Chondrocyte (in vitro differentiated cells): Measurements from ENCODE around the gene LHX5. TPM values are rescaled to one million over a fixed set of nuclear protein-coding genes. Genes with fewer than 3 reads are reported as not detected.

ENCODE experiments used
- DNase-seq: peaks from one replicate; pipeline ENCODE4 v3.0.0; 2021; ENCODE audit warnings: mixed read lengths, low spot score
- H3K27ac Mint-ChIP-seq: one replicate; pipeline ENCODE4 v1.8.0; 2021; ENCODE audit warnings: mild to moderate bottlenecking, moderate library complexity, mixed read lengths; ENCODE audit not compliant: unreplicated experiment
- H3K27me3 Mint-ChIP-seq: 2 replicates; pipeline ENCODE4 v1.8.0; 2021; ENCODE audit warnings: low read depth, mixed read lengths
- H3K36me3 Mint-ChIP-seq: 2 replicates; pipeline ENCODE4 v1.8.0; 2021; ENCODE audit warnings: low read depth, mixed read lengths
- H3K4me1 Mint-ChIP-seq: 2 replicates; pipeline ENCODE4 v1.8.0; 2021; ENCODE audit warnings: low read depth, mild to moderate bottlenecking, mixed read lengths
- H3K4me3 Mint-ChIP-seq: one replicate; pipeline ENCODE4 v1.8.0; 2021; ENCODE audit warnings: mild to moderate bottlenecking, moderate library complexity, mixed read lengths; ENCODE audit not compliant: unreplicated experiment
- H3K9me3 Mint-ChIP-seq: 2 replicates; pipeline ENCODE4 v1.8.0; 2021; ENCODE audit warnings: low read depth, mixed read lengths
- total RNA-seq: library from RNA; stranded (reverse); gene quantifications from 3 replicates; pipeline ENCODE4 v1.2.1, GENCODE V29; 2021
- TF ChIP-seq, protein P1 (sequence below): fragments of 200-600 bp; sonication (generic); IDR thresholded peaks from 2 replicates; pipeline ENCODE4 v1.5.0; 2021; ENCODE audit warnings: antibody characterized with exemption, mild to moderate bottlenecking, moderate library complexity

The LHX5 gene
- total RNA-seq, 1 donor from 2014 or later: not detected

DNA sequence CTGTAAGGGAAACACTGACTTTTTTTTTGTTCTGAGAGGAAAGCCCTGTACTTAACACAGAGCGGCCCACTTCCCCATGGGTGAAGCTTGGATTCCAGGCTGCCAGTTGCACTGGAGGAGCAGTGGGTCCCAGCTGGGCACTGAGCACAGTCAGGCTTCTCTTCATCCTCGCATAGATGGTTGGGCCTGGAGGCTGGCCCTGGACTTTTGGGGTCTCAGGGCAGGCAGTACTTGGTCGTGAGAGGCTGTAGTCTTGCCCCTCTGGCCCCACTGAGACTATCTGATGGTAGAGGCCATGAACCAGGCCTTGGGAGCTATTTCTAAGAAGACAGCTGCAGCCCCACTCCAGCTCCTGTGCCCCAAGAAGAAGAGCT lies 6.2 kb upstream of the LHX5 start:
- Mint-ChIP-seq H3K27me3 (peaks cover 85% of the 10 kb centered on the region), H3K36me3 (peaks cover 1% of the 10 kb centered on the region), H3K9me3 (no peaks in the 10 kb centered on the region), H3K4me1 (peaks cover 17% of the 10 kb centered on the region), H3K27ac (no peak overlapping the region), H3K4me3 (no peak overlapping the region)
- TF ChIP-seq, protein P1, sequence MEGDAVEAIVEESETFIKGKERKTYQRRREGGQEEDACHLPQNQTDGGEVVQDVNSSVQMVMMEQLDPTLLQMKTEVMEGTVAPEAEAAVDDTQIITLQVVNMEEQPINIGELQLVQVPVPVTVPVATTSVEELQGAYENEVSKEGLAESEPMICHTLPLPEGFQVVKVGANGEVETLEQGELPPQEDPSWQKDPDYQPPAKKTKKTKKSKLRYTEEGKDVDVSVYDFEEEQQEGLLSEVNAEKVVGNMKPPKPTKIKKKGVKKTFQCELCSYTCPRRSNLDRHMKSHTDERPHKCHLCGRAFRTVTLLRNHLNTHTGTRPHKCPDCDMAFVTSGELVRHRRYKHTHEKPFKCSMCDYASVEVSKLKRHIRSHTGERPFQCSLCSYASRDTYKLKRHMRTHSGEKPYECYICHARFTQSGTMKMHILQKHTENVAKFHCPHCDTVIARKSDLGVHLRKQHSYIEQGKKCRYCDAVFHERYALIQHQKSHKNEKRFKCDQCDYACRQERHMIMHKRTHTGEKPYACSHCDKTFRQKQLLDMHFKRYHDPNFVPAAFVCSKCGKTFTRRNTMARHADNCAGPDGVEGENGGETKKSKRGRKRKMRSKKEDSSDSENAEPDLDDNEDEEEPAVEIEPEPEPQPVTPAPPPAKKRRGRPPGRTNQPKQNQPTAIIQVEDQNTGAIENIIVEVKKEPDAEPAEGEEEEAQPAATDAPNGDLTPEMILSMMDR: no peak
- no peak for DNase-seq

- Mint-ChIP-seq H3K27me3 (peaks cover 86% of the 10 kb centered on the region), H3K9me3 (no peaks in the 10 kb centered on the region), H3K36me3 (peaks cover 1% of the 10 kb centered on the region), H3K4me1 (peaks cover 17% of the 10 kb centered on the region), H3K4me3 (no peak overlapping the region), H3K27ac (no peak overlapping the region)
- TF ChIP-seq, protein P1: no peak
- DNase-seq: no peak
Observed at GRCh38 chr12:113477171-113477841, 5.6 kb upstream of the LHX5 start.

DNA sequence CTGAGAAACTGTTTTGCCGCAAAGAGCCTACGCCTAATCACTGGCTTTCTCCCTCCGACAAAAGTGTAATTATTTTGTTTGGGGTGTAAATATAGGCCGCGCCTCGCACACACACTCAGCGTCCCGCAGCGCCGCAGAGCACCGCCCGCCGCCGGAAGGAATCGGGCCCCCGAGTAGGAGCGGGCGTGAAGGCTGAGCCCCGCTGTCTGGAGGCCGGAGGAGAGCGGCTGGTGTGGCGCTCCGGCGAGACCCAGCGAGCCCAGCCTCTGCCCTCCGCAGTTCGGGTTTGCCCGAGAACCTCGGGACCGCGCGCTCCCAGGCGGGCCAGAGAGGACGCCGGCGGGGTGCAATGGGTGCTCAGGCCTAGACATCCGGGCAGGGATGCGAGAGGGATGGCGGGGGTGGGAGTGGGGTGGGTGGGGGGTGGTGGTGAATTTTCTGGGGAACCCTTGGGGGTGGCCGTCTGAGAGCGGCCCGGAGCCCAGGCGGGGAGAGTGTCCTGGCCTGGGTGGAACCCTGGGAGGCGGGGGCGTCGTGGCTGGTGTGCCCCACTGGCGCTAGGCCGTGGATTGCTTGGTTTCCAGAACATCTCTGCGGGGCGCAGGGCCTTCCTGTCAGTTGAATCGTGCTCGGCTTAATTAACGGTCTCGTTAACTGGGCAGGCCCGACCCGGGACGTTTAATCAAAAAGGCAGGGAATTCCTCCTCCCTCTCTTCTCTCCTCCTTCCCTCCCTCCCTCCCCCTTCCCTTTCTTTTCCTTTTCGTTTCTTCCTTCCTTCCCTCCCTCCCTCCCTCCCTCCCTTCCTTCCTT lies 4.7 kb upstream of the LHX5 start:
- DNase-seq: no peak
- no peak overlapping the region for H3K4me3 Mint-ChIP-seq
- peaks cover 84% of the 10 kb centered on the region for H3K27me3 Mint-ChIP-seq
- no peak overlapping the region for H3K27ac Mint-ChIP-seq
- TF ChIP-seq, protein P1: no peak
- H3K4me1 Mint-ChIP-seq: peaks cover 22% of the 10 kb centered on the region
- H3K36me3 Mint-ChIP-seq: peaks cover 1% of the 10 kb centered on the region
- H3K9me3 Mint-ChIP-seq: no peaks in the 10 kb centered on the region

GRCh38 chr12:113475451-113476175 lies 3.9 kb upstream of the LHX5 start:
- Mint-ChIP-seq H3K4me3 (no peak overlapping the region), H3K4me1 (peaks cover 25% of the 10 kb centered on the region), H3K27ac (no peak overlapping the region), H3K9me3 (no peaks in the 10 kb centered on the region), H3K27me3 (peaks cover 83% of the 10 kb centered on the region), H3K36me3 (peaks cover 1% of the 10 kb centered on the region)
- TF ChIP-seq, protein P1: no peak
- no peak for DNase-seq
